ENCODE data around the gene TMEM164.

DNA sequence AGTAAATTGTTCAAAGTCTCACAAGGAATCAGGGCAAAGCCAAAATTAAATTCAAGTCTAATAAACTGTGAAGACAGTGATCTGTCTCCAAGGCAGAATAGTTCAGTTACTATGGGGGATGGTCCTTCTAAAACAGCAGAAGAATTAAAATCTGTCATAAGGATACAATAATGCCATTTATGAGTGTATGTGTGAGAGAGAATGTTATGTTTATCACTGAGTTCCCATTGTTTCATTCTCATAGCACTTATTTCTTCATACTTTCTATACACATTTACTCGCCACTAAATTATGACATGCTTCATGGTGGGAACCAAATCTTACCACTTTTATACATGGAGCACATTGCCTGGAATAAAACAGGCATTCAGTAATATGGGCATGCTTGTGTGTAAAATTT, 212.5 kb downstream of the TMEM164 start:
- TF ChIP-seq CTCF (conservative IDR thresholded peaks at IDR 0.05; ENCODE audit: low read depth, low read length) (no peak), RAD21 (IDR thresholded peaks at IDR 0.05; ENCODE audit: low read length) (no peak), RFX5 (IDR thresholded peaks at IDR 0.05; ENCODE audit: low read depth, low read length) (no peak), NFE2L2 (IDR thresholded peaks at IDR 0.05; ENCODE audit: low read depth, low read length) (no peak)

All from IMR-90 (cell line).